Measurements from ENCODE around the gene SPRED3. TPM values are rescaled to one million over a fixed set of nuclear protein-coding genes. Genes with fewer than 3 reads are reported as not detected.

SPRED3 gene
- total and polyA plus RNA-seq, 9 of the 15 experiments (the other 6 are each of a cell fraction or from before 2014, with no cell fraction given): 0.05 to 1.3 (median 0.36) TPM

DNA sequence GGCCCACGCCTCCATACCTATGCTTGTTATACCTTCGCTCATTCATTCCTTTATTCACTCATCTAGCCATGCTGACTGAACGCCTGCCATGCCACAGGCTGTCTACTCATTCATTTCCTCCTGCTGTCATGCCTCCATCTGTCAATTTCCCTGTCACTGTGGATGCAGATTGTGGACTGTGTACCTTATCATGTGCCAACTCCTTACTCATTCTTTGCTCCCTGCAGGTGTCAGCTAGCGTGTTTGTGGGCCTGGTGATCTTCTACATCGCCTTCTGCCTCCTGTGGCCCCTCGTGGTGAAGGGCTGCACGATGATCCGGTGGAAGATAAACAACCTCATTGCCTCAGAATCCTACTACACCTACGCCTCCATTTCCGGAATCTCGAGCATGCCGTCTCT, 18.2 kb upstream of the SPRED3 start (continued):
- TF ChIP-seq ZBTB2 (IDR thresholded peaks at IDR 0.05) (peak; percentile 29; the same call in 1 of the 2 replicates), JUNB (CRISPR knock-in tag; conservative IDR thresholded peaks at IDR 0.05) (no peak), HDAC2 (IDR thresholded peaks at IDR 0.05) (no peak; the same call in 1 of the 2 replicates), MNT (conservative IDR thresholded peaks at IDR 0.05) (peak; percentile 60 to 77; a peak in 3 of 4 replicates), CBFA2T3 (IDR thresholded peaks at IDR 0.05) (peak; percentile 94), YBX1 (IDR thresholded peaks at IDR 0.05) (no peak), CBX8 (IDR thresholded peaks at IDR 0.05; ENCODE audit: borderline replicate concordance, extremely low read depth, low read depth, low read length, poor library complexity, severe bottlenecking) (no peak), OTX1 (CRISPR knock-in tag; IDR thresholded peaks at IDR 0.05) (no peak), TEAD4 (IDR thresholded peaks at IDR 0.05; ENCODE audit: low read length) (peak; percentile 83), TEAD4 (CRISPR knock-in tag; IDR thresholded peaks at IDR 0.05; ENCODE audit: borderline replicate concordance) (no peak), POU5F1 (IDR thresholded peaks at IDR 0.05; ENCODE audit: borderline replicate concordance, low read depth, low read length, partially characterized antibody) (no peak), ZNF507 (tag; conservative IDR thresholded peaks at IDR 0.05) (no peak), MXI1 (IDR thresholded peaks at IDR 0.05; ENCODE audit: low read depth, low read length) (peak; percentile 78), USF2 (CRISPR knock-in tag; IDR thresholded peaks at IDR 0.05) (no peak), CREM (IDR thresholded peaks at IDR 0.05; ENCODE audit: low read depth) (no peak), ARID3A (IDR thresholded peaks at IDR 0.05; ENCODE audit: borderline replicate concordance, low read depth, low read length) (no peak), ZBED1 (IDR thresholded peaks at IDR 0.05) (no peak), NFE2 (IDR thresholded peaks at IDR 0.05; ENCODE audit: low read depth) (0 out of 2 replicates have a peak, but pooled peaks have one; percentile 2), MED1 (CRISPR knock-in tag; IDR thresholded peaks at IDR 0.05; ENCODE audit: borderline replicate concordance) (no peak), ZNF766 (CRISPR knock-in tag; conservative IDR thresholded peaks at IDR 0.05) (no peak), HNRNPH1 (optimal IDR thresholded peaks at IDR 0.05; ENCODE audit: low read depth, low read length) (no peak), ZNF778 (CRISPR knock-in tag; IDR thresholded peaks at IDR 0.05) (no peak), ZNF133 (CRISPR knock-in tag; IDR thresholded peaks at IDR 0.05) (no peak), ETS2 (tag; IDR thresholded peaks at IDR 0.05; ENCODE audit: borderline replicate concordance, poor library complexity, severe bottlenecking) (no peak), MEIS2 (IDR thresholded peaks at IDR 0.05; ENCODE audit: partially characterized antibody) (peak; percentile 86), RAD51 (IDR thresholded peaks at IDR 0.05; ENCODE audit: borderline replicate concordance, low read depth) (no peak)
